GM12891 (cell line): ENCODE results near the gene MANF.

Experiments used
- POLR2A ChIP-seq: IDR thresholded peaks from 2 replicates; pipeline ENCODE4 v1.6.1; 2011; ENCODE audit warnings: low read depth, low read length, control low read depth
- POLR2AphosphoS5 ChIP-seq: IDR thresholded peaks from 2 replicates; pipeline ENCODE4 v1.6.1; 2011; ENCODE audit warnings: low read depth, low read length, control low read depth
- POU2F2 ChIP-seq: IDR thresholded peaks from 2 replicates; pipeline ENCODE4 v1.6.1; 2011; ENCODE audit warnings: low read depth, mild to moderate bottlenecking, control low read depth, low read length, moderate library complexity
- SPI1 ChIP-seq: IDR thresholded peaks from 2 replicates; pipeline ENCODE4 v1.6.1; 2011; ENCODE audit warnings: low read depth, low read length, control low read depth
- TAF1 ChIP-seq: IDR thresholded peaks from 2 replicates; pipeline ENCODE4 v1.6.1; 2011; ENCODE audit warnings: low read depth, low read length, control low read depth

GRCh38 chr3:51354172-51354571 is 30.9 kb upstream of the MANF start:
- TF ChIP-seq POLR2A (no peak), POLR2AphosphoS5 (no peak), TAF1 (no peak), POU2F2 (no peak), SPI1 (no peak)
